ENCODE data around the gene ARMH2.

Gene ARMH2

GRCh38 chr6:24823185-24823584 is 24.5 kb upstream of the ARMH2 start:
- TF ChIP-seq CTCF (IDR thresholded peaks at IDR 0.05; ENCODE audit: control extremely low read depth, extremely low read depth, low read depth, missing control alignments) = no peak
- POLR2A ChIA-PET = no interaction called here
- CTCF ChIA-PET = interaction anchor here (1.1 to 2.4 kb wide), 3 partner anchors 13 to 26 kb away, joined by 4 to 8 read pairs (median 8); partner anchors contain the start of gene ARMH2
- no peak for DNase-seq (ENCODE audit: extremely low spot score)

- no peak for DNase-seq (ENCODE audit: extremely low spot score)
- TF ChIP-seq CTCF (IDR thresholded peaks at IDR 0.05; ENCODE audit: control extremely low read depth, extremely low read depth, low read depth, missing control alignments) = no peak
- ChIA-PET POLR2A (no interaction called here), CTCF (interaction anchor here (1.3 to 2.4 kb wide), 3 partner anchors 12 to 140 kb away, joined by 3 to 8 read pairs (median 8); partner anchors contain the start of gene ARMH2)
Measured at GRCh38 chr6:24822696-24823095, 24.0 kb upstream of the ARMH2 start.

- DNase-seq (ENCODE audit: extremely low spot score) = no peak
- CTCF ChIA-PET = interaction anchor here (0.8 to 2.4 kb wide), 7 partner anchors 12 to 169 kb away, joined by 3 to 8 read pairs (median 3); partner anchors contain the start of gene ARMH2
- TF ChIP-seq CTCF (IDR thresholded peaks at IDR 0.05; ENCODE audit: control extremely low read depth, extremely low read depth, low read depth, missing control alignments) = no peak
- POLR2A ChIA-PET = no interaction called here
Measured at GRCh38 chr6:24821860-24822444, 23.2 kb upstream of the ARMH2 start.

DNA sequence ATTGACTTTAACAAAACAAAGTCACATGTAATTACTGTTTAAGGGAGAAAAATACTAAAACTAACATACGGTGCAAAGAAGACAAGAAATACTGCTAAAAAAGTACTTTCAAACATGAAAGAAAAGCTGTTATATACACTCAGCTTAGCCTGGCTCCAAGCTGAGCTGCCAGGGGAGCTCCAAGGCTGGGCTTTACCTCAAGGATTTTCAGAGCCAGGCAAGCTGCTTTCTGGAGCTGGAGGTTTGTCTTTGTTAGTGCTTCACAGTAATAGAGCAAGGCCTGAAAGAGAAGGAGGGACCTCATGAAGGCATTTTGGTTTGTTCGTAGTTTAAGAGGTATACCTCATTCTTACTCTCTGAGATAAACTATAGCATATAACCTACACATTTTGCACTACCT is 19.6 kb upstream of the ARMH2 start:
- TF ChIP-seq CTCF (IDR thresholded peaks at IDR 0.05; ENCODE audit: control extremely low read depth, extremely low read depth, low read depth, missing control alignments) = no peak
- no peak for DNase-seq (ENCODE audit: extremely low spot score)
- CTCF ChIA-PET = interaction anchor here (0.8 to 2.4 kb wide), 5 partner anchors 8 to 202 kb away, joined by 3 to 16 read pairs (median 3); no protein-coding TSS in a partner anchor
- POLR2A ChIA-PET = no interaction called here

DNA sequence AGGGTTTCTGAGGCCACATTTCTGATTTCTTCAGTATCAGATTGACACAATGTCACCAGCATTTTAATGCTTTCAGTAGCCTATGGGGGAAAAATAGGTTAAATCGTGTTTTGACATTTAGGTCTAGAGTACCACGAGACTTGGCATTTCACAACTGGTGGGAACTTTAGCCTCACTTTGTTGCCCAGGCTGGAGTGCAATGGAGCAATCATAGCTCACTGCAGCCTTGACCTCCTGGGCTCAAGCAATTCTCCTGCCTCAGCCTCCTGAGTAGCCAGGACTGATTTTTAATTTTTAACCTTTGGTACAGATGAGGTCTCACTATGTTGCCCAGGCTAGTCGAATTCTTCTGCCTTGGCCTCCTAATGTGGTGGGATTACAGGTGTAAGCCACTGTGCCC is 11.0 kb upstream of the ARMH2 start:
- POLR2A ChIA-PET = no interaction called here

DNA sequence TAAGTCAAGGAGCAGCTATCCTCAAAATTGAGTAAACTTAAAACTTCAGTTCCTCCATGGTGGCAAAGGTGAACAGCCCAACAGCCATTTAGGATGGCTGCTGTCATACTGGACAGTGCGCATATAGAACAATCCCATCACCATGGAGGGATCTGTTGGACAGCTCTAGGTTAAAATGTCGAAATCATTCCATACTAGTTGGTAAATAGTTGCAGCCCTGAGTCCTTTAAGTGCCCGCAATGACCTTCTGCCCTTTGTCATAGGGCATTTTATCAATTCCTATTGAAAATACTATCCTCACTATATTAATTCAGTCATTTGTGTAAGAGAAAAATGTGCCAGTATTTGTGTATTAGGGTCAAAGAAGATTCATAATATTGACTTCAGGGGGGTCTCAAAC is 8.9 kb upstream of the ARMH2 start:
- ChIA-PET CTCF (interaction anchor here (1.7 to 2.4 kb wide), 2 partner anchors 11 to 184 kb away, joined by 6 to 7 read pairs; no protein-coding TSS in a partner anchor), POLR2A (no interaction called here)

More for the DNA sequence above, 11.0 kb upstream of the ARMH2 start:
- TF ChIP-seq CTCF (IDR thresholded peaks at IDR 0.05; ENCODE audit: control extremely low read depth, extremely low read depth, low read depth, missing control alignments) = no peak
- DNase-seq (ENCODE audit: extremely low spot score) = no peak
- CTCF ChIA-PET = interaction anchor here (1.2 to 1.5 kb wide), 2 partner anchors 9 to 12 kb away, joined by 3 to 8 read pairs; no protein-coding TSS in a partner anchor

More for the DNA sequence above, 8.9 kb upstream of the ARMH2 start:
- no peak for TF ChIP-seq CTCF (IDR thresholded peaks at IDR 0.05; ENCODE audit: control extremely low read depth, extremely low read depth, low read depth, missing control alignments)
- no peak for DNase-seq (ENCODE audit: extremely low spot score)
